HG03060 (cell line): Measurements from ENCODE around the gene SNORC.

Experiments
- ATAC-seq: cut with Tn5 transposase; IDR thresholded peaks from one replicate; pipeline ENCODE4 v1.9.1; 2021; ENCODE audit warnings: low read depth, moderate number of reproducible peaks; ENCODE audit not compliant: unreplicated experiment

SNORC gene

DNA sequence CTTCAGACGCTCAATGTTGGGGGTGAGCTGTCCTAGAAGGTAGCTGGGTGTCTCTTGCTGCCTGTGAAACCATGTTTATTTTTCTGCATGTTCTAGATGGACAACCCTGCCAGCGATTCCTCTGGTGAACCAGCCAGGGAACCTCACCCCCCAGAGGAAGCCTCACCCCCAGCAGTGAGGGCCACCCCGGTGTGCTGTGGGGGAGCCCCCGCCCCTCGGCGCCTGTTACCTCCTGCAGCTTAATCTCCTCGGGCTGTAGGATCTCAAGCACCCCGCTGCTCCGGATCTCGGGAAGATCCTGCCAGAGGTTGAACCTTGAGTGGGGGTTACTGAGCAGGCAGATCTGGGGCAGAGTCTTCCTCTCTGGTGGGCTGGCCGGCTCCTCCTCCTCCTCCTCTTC lies 50.0 kb downstream of the SNORC start:
- ATAC-seq = no peak

DNA sequence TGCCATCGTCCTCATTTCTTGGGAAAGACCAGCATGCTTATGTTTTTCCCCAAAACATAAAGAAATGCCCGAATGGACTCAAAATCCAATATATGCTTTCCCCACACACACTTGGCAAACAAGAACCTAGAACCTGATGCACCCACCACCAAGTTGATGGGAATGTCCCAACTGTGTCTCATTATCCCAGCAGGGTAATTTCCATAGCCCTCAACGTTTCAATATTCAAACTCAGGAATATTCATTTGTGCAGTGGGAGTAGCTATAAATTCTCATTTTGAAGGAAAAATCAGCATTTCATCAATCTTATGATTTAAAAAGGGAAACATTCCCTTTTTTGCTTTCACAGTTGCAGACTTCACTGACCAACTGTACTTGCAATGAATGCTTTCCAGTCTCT lies 50.7 kb downstream of the SNORC start:
- ATAC-seq = no peak

DNA sequence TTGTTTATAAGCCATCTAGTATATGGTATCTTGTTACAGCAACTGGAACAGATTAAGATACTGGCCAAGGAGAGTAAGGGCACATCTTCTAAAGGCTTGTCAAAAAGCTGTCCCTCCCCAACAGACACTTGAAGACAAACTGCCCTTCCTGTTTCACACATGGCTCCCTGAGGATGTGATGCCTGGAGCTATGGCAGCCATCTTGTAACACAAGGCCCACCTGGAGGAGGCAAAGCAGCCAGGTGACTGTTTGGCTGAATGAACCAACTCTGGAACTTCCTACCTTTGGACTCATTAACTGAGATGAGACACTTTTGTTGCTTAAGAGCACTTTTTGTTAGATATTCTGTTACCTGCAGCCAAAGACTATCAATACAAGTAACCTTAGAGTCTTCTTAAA lies 54.4 kb downstream of the SNORC start:
- no peak for ATAC-seq

DNA sequence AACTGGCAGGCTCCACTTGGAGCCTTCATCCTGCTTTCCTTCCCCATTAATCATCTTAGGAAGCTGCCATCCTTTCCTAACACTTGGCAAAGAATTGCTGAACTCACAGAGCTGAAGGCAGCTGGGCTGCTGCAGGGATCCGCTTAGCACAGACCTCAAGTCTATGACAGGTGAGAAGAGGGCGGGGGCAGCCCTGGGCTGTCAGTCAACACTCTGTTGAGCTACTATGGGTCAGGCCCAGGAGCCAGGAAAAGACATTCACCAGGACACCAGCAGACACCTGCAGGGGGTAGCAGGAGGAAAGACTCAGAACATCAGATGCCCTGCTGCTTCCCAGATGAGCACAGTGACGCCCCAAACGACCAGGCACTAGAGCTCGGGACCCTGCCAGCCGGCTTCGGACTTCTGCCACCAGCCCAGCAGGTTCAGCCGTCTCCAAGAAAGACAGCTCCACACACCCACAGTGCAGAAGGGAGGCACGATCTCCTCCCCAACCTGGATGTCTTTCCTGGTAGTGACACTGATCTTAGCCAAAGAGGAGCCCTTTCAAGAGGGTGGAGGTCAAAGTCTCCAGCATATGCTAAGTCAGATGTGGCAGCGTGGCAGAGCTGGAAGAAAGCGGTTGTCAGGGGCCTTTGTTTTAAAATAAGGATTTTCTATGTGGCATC lies 55.2 kb downstream of the SNORC start:
- no peak for ATAC-seq

DNA sequence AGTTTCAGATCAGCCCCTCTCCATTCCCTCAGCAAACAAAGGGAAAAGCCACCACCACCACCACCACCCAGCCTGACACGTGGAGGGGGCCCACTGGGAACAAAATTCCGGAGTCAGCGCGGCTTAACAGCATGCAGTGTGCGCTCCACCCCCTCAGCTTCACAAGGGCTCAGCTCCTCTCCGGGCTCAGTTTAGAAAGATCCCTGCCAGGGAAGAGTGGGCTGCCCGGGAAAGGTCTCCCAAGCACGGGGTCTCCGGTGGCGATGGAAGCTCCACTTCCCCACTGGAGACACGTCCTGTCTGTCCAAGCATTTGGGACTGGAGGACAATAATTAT lies 55.7 kb downstream of the SNORC start:
- ATAC-seq = no peak

DNA sequence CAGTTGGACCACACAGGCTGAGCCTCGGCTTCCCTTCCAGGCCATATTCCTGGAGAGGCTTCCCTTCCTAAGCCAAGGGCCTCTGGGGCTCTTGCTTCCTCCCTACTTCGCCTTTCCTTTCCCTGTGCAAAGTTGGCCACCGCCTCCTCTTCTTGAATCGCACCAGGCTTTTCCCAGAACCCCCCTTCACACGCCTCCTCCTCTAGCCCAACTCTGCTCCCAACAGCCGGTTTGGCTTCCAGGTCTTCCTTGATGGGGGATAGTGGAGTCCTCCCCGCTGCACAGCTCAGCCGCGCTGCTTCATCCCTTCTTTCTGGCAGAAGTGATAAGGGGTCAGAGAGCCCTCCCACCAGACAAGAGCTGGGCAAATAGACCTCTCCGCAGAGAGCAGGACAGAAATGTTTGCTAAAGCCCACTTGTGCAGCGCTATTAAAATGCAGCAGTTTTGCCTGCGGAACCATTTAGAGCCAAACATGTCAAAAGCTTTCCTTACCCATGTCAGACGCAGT lies 56.4 kb downstream of the SNORC start:
- no peak for ATAC-seq

DNA sequence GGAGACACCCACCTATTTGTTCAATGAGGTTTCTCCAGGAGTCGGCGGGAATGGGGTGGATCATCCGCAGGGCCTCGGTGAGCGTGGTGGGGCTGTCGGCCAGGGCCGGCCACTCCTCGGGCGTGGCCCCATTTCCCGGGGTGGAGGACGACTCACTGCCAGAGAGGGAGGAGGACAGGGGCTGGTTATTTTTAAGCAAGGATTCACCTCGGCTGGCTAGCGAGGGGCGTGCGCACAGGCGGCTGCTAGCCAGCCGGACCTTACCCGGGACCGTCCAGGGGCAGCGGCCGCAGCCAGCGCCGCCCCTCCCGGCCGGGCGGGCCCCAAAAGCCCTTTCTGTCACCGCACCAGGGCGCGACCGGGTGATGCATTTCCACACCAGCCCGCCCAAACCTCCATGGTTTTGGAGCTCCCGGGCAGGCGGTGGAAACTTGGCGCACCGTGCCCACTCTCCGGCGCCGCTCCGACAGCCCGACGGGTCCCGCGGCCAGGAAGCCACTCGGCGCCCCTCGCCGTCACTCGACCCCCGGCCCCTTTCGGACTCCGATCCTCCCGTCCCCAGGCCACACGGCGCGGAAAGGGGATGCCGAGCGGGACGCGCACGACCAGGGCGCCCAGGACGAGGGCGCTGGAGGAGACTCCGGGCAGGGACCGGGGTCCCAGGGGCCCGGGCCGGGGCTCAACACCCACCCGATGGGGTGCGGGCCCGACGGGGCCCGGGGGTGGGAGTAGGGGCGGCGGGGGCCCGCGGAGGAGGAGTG lies 57.1 kb downstream of the SNORC start:
- ATAC-seq = no peak

DNA sequence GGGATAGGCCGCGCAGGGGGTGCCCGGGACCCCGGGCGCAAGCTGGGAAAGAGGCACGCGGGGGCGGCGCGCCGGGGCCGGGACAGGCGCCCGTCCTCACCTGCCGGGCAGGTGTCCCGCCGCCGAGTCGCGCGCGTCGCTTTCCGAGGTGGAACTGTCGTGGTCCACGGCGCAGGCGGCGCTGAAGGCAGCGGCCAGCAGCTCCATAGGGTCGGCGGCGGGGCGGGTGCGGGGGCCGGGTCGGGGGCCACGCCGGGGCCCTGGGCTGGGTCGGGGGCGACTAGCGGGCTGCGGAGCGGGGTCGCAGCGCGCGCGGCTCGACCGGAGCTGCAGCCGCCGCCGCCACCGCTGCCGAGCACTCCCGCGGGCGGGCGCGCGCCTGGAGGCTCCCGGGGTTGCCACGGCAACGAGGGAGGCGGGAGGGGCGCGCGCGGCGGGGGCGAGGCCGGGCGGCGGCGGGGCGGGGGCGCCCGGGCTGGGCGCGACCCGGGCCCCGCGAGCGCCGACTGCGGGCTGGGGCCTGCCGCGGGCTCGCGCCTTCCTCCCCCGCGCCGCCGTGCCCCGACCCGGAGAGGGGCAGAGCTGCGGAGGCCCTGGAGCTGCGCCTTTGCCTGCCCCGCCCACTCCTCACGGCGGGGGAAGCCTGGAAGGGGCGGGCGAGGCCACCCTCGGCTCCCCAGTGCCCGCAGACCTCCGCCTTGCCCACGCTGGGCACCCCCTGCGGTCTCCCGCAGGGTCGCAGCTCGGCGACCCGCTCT lies 57.9 kb downstream of the SNORC start:
- ATAC-seq = no peak
